MG63 (cell line): ENCODE results near the gene CTNNA3. TPM values are rescaled to one million over a fixed set of nuclear protein-coding genes. Genes with fewer than 3 reads are reported as not detected.
"Not testable (repeated sequence)": the region's sequence is repeated elsewhere in the genome, so short reads cannot be mapped to it uniquely, and the experiment has no call there.

ENCODE experiments used
- DNase-seq: peaks from one replicate; pipeline ENCODE4 v3.0.0-alpha.2; 2020
- H3K27me3 ChIP-seq: fragments of 250-450 bp; sonication (Bioruptor Pico); 2 replicates; pipeline ENCODE4 v1.5.1; 2020; ENCODE audit warnings: mild to moderate bottlenecking, moderate library complexity
- H3K36me3 ChIP-seq: fragments of 250-450 bp; sonication (Bioruptor Pico); 2 replicates; pipeline ENCODE4 v1.5.1; 2020; ENCODE audit warnings: mild to moderate bottlenecking, moderate library complexity
- H3K4me3 ChIP-seq: fragments of 250-450 bp; sonication (Bioruptor Pico); 2 replicates; pipeline ENCODE4 v1.5.1; 2020; ENCODE audit warnings: mild to moderate bottlenecking, moderate library complexity
- H3K9me3 ChIP-seq: fragments of 250-450 bp; sonication (Bioruptor Pico); 2 replicates; pipeline ENCODE4 v1.5.1; 2020; ENCODE audit warnings: mild to moderate bottlenecking, moderate library complexity
- total RNA-seq: library from RNA; depleted of rRNA; stranded (reverse); fragments of >200 nt; shearing (Covaris generic); gene quantifications from 2 replicates; pipeline ENCODE4 v1.2.3, GENCODE V29; 2014; ENCODE audit warnings: low replicate concordance

CTNNA3 gene
- total RNA-seq, 1 experiment from 2014 or later: not detected

- no peaks in the 10 kb centered on the region for H3K36me3 ChIP-seq
- H3K4me3 ChIP-seq: no peak overlapping the region
- DNase-seq: no peak
- H3K9me3 ChIP-seq: no peaks in the 10 kb centered on the region
- peaks cover 4% of the 10 kb centered on the region; the same call in 1 of the 2 replicates for H3K27me3 ChIP-seq
Measured at GRCh38 chr10:67211680-67212079, 484.3 kb downstream of the CTNNA3 start.

DNA sequence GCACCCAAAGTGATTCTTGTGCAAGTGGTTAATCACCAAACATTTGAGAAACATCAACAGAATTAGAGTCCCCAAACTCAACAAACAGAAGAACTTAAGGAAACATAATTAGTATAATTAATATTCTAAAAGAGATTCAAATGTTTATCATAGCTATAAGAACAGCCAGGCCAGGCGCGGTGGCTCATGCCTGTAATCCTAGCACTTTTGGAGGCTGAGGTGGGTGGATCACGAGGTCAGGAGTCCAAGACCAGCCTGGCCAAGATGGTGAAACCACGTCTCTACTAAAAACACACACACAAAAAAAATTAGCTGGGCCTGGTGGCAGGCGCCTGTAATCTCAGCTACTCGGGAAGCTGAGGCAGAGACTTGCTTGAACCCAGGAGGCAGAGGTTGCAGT lies 488.1 kb downstream of the CTNNA3 start:
- H3K9me3 ChIP-seq, H3K4me3 ChIP-seq, H3K36me3 ChIP-seq, DNase-seq, H3K27me3 ChIP-seq: not testable (repeated sequence)

GRCh38 chr10:67200913-67201564 lies 495.0 kb downstream of the CTNNA3 start:
- Histone ChIP-seq H3K9me3 (no peaks in the 10 kb centered on the region), H3K27me3 (no peaks in the 10 kb centered on the region), H3K4me3 (no peak overlapping the region), H3K36me3 (no peaks in the 10 kb centered on the region)
- no peak for DNase-seq

- Histone ChIP-seq H3K27me3 (no peaks in the 10 kb centered on the region), H3K9me3 (no peaks in the 10 kb centered on the region), H3K36me3 (no peaks in the 10 kb centered on the region), H3K4me3 (no peak overlapping the region)
- no peak for DNase-seq
Measured at GRCh38 chr10:67175354-67175753, 520.6 kb downstream of the CTNNA3 start.

DNA sequence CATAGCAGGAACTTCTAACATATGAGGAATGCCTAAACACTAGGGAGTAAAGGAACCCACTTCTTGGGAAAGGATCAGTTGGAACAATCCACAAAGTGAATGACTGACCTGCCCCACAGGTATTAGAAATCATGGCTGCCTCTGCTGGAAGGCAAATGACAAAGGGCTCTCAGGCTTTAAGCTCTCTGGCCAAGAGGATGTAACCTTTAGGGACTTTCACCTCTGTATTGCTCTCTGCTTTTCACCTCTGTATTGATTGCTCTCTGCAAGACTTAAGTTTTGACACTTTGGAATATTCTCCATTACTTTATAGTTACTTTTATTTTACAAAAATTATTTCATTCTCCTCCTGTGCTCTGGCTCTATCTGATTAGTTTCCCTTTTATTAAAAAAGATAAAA lies 522.2 kb downstream of the CTNNA3 start:
- no peaks in the 10 kb centered on the region for H3K27me3 ChIP-seq

DNA sequence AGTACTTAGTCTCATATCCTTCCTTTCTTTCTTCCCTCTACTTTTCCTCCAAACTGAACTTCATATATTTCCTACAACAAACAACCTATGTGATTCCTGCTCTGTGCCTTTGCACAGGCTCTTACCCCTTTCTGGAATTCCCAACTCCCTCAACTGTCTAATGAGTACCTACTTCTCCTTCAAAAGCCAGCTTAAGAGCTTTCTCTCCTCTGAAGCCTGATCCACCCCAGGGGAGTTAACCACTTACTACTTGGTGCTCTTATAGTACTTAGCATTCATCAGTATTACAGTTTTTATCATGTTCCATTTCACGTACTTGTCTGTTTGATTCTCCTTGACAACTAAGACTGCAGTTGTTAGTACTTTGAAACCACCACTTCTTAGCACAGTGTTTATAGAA lies 524.0 kb downstream of the CTNNA3 start:
- DNase-seq: no peak
- no peaks in the 10 kb centered on the region for H3K9me3 ChIP-seq
- no peak overlapping the region for H3K4me3 ChIP-seq
- H3K27me3 ChIP-seq: no peaks in the 10 kb centered on the region
- no peaks in the 10 kb centered on the region for H3K36me3 ChIP-seq

More for the DNA sequence above, 522.2 kb downstream of the CTNNA3 start:
- Histone ChIP-seq H3K9me3 (no peaks in the 10 kb centered on the region), H3K36me3 (no peaks in the 10 kb centered on the region), H3K4me3 (no peak overlapping the region)
- no peak for DNase-seq

DNA sequence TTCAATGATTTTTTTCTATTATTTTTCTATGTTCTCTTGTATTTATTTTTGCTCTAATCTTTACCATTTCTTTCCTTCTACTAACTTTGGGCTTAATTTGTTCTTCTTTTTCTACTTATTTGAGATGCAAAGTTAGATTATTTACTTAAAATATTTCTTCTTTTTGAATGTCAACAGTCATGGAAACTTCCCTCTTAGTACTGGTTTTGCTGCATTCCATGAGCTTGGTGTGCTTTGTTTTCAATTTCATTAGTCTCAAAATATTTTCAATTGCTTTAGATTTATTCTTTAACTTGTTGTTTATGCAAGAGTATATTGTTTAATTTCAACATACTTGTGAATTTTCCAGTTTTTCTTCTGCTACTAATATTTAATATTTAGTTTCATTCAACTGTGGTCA lies 539.8 kb downstream of the CTNNA3 start:
- no peaks in the 10 kb centered on the region for H3K9me3 ChIP-seq
- H3K36me3 ChIP-seq: no peaks in the 10 kb centered on the region
- no peak overlapping the region for H3K4me3 ChIP-seq
- no peak for DNase-seq
- no peaks in the 10 kb centered on the region for H3K27me3 ChIP-seq

- H3K27me3 ChIP-seq: no peaks in the 10 kb centered on the region
- no peaks in the 10 kb centered on the region for H3K36me3 ChIP-seq
- no peak for DNase-seq
- no peaks in the 10 kb centered on the region for H3K9me3 ChIP-seq
- no peak overlapping the region for H3K4me3 ChIP-seq
Measured at GRCh38 chr10:67151471-67151870, 544.5 kb downstream of the CTNNA3 start.

- H3K4me3 ChIP-seq: no peak overlapping the region
- H3K27me3 ChIP-seq: no peaks in the 10 kb centered on the region
- no peak for DNase-seq
- no peaks in the 10 kb centered on the region for H3K9me3 ChIP-seq
- H3K36me3 ChIP-seq: no peaks in the 10 kb centered on the region
Measured at GRCh38 chr10:67144530-67144929, 551.5 kb downstream of the CTNNA3 start.

DNA sequence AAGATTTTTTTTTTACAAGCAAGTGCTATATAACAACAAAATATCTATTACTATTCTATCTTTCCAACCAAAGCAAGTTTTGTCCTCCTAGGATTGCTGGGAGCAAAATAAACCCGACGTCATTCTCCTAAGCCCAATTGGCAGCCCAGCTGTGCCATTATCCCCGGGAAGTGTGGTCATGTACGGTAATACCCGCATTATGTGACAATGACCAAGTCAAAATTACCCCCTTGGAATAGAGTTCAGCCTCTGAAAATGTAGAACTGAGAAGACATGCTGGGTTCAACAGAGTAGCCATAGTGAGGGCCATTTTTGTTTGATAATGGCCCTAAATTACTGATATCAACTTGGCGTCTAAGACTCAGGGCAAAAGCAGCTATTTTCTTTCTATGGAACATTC lies 554.7 kb downstream of the CTNNA3 start:
- no peak for DNase-seq
- Histone ChIP-seq H3K27me3 (no peaks in the 10 kb centered on the region), H3K4me3 (no peak overlapping the region), H3K36me3 (no peaks in the 10 kb centered on the region), H3K9me3 (no peaks in the 10 kb centered on the region)

GRCh38 chr10:67140641-67141040 lies 555.4 kb downstream of the CTNNA3 start:
- no peak for DNase-seq
- Histone ChIP-seq H3K27me3 (no peaks in the 10 kb centered on the region), H3K9me3 (no peaks in the 10 kb centered on the region)

GRCh38 chr10:67127441-67127840 lies 568.6 kb downstream of the CTNNA3 start:
- Histone ChIP-seq H3K36me3 (no peaks in the 10 kb centered on the region), H3K4me3 (no peak overlapping the region), H3K27me3 (peaks cover 2% of the 10 kb centered on the region; the same call in 1 of the 2 replicates), H3K9me3 (no peaks in the 10 kb centered on the region)
- no peak for DNase-seq

More at GRCh38 chr10:67140641-67141040, 555.4 kb downstream of the CTNNA3 start:
- no peaks in the 10 kb centered on the region for H3K36me3 ChIP-seq
- no peak overlapping the region for H3K4me3 ChIP-seq

- Histone ChIP-seq H3K9me3 (no peaks in the 10 kb centered on the region), H3K27me3 (peaks cover 2% of the 10 kb centered on the region; the same call in 1 of the 2 replicates), H3K36me3 (no peaks in the 10 kb centered on the region), H3K4me3 (no peak overlapping the region)
- no peak for DNase-seq
Measured at GRCh38 chr10:67119651-67120050, 576.3 kb downstream of the CTNNA3 start.

- no peaks in the 10 kb centered on the region for H3K36me3 ChIP-seq
- DNase-seq: no peak
- H3K9me3 ChIP-seq: no peaks in the 10 kb centered on the region
- no peak overlapping the region for H3K4me3 ChIP-seq
- no peaks in the 10 kb centered on the region; the same call in 1 of the 2 replicates for H3K27me3 ChIP-seq
Measured at GRCh38 chr10:67115972-67116371, 580.0 kb downstream of the CTNNA3 start.

GRCh38 chr10:67114945-67115344 lies 581.0 kb downstream of the CTNNA3 start:
- no peaks in the 10 kb centered on the region; the same call in 1 of the 2 replicates for H3K27me3 ChIP-seq
- no peaks in the 10 kb centered on the region for H3K36me3 ChIP-seq
- H3K9me3 ChIP-seq: no peaks in the 10 kb centered on the region
- no peak overlapping the region for H3K4me3 ChIP-seq
- DNase-seq: no peak

GRCh38 chr10:67112765-67113164 lies 583.2 kb downstream of the CTNNA3 start:
- no peaks in the 10 kb centered on the region for H3K9me3 ChIP-seq
- no peak overlapping the region for H3K4me3 ChIP-seq
- H3K27me3 ChIP-seq: no peaks in the 10 kb centered on the region
- DNase-seq: no peak
- no peaks in the 10 kb centered on the region for H3K36me3 ChIP-seq

DNA sequence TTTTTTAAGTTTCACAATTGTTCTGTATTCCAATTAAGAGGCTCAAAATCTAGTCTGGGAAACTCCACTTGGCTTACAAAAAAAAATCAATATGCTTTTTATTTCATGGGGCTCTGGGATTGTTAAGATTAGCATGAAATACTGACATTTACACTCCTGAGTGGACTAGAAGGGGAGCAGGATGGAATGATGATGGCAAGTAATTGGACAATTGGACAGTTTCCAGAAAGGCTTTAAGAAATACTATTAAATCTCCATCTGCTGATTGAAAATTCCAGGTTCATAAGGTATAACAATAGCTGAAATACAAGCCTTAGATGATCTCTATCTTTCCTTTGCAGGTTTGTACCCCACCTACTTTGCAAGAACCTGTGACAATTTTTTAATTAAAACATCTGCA lies 585.7 kb downstream of the CTNNA3 start:
- no peak for DNase-seq
- Histone ChIP-seq H3K27me3 (no peaks in the 10 kb centered on the region), H3K9me3 (no peaks in the 10 kb centered on the region), H3K4me3 (no peak overlapping the region), H3K36me3 (no peaks in the 10 kb centered on the region)

DNA sequence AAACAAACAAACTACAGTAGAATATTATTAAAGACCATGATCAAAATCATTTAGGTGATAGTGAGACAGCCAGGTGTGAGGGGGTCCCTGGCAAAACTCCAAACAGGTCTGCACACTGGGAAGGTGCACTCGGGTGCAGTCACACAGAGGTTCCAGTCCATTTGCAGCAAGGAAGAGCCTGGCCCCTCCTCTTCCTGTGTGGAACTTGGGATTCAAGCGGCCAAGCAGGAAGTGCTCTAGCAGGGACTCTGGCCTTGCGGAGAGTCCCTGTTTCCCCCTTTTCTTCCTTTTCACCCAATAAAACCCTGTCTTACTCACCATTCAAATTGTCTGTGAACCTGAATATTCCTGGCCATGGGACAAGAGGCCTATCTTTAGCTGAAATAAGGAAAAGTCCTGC lies 588.3 kb downstream of the CTNNA3 start:
- no peak for DNase-seq
- Histone ChIP-seq H3K9me3 (no peaks in the 10 kb centered on the region), H3K36me3 (no peaks in the 10 kb centered on the region), H3K4me3 (no peak overlapping the region), H3K27me3 (no peaks in the 10 kb centered on the region)
